Activated naive CD4-positive, alpha-beta T cell treated with anti-CD3 and anti-CD28 coated beads, Interleukin-2, amount 50 U/mL, for 72 hours (primary cell): ENCODE results near the gene SCML1. TPM values are rescaled to one million over a fixed set of nuclear protein-coding genes. Genes with fewer than 3 reads are reported as not detected.

Experiments
- ATAC-seq, 2 donors: fragments of 150-1000 bp; cut with Tn5 transposase; 2 replicates each; pipeline ENCODE4 v1.10.0; 2021; ENCODE audit warnings: mild to moderate bottlenecking in 2 of 2, moderate library complexity in 2 of 2
- DNase-seq, 2 donors: peaks; one replicate each; pipeline ENCODE4 v3.0.0; 2021 to 2022; ENCODE audit warnings: low spot score in 2 of 2
- H3K27ac Mint-ChIP-seq, 2 donors: one replicate each; pipeline ENCODE4 v1.8.0; 2022; ENCODE audit warnings: mild to moderate bottlenecking in 2 of 2, mixed read lengths in 2 of 2
- H3K36me3 Mint-ChIP-seq, 2 donors: one replicate each; pipeline ENCODE4 v1.8.0; 2022; ENCODE audit warnings: mixed read lengths in 2 of 2
- H3K9me3 Mint-ChIP-seq, 2 donors: one replicate each; pipeline ENCODE4 v1.8.0; 2022; ENCODE audit warnings: mixed read lengths in 2 of 2
- total RNA-seq, 2 donors: library from RNA; stranded (reverse); gene quantifications; one replicate each; pipeline ENCODE4 v1.2.3, GENCODE V29; 2022

SCML1 gene
- total RNA-seq, 2 donors from 2014 or later: 3.6 to 28.3 TPM

GRCh38 chrX:17735406-17735805, 1.9 kb upstream of the SCML1 start:
- Mint-ChIP-seq H3K36me3 (peaks cover 0 to 9% of the 10 kb centered on the region in 2 donors), H3K27ac (no peak overlapping the region), H3K9me3 (no peaks in the 10 kb centered on the region)
- ATAC-seq: no peak
- no peak for DNase-seq

GRCh38 chrX:17736478-17736855, 826 bp upstream of the SCML1 start:
- DNase-seq (no peak), ATAC-seq (no peak)
- H3K27ac Mint-ChIP-seq: peak overlapping the region; percentile 22 to 98
- peaks cover 0 to 9% of the 10 kb centered on the region in 2 donors for H3K36me3 Mint-ChIP-seq
- H3K9me3 Mint-ChIP-seq: no peaks in the 10 kb centered on the region

GRCh38 chrX:17737710-17737985, 355 bp downstream of the SCML1 start:
- Mint-ChIP-seq H3K27ac (peak overlapping the region; percentile 93 to 98), H3K9me3 (no peaks in the 10 kb centered on the region), H3K36me3 (peaks cover 0 to 9% of the 10 kb centered on the region in 2 donors)
- ATAC-seq (peak; percentile 0 to 16), DNase-seq (no peak)

- Mint-ChIP-seq H3K36me3 (peaks cover 0 to 9% of the 10 kb centered on the region in 2 donors), H3K27ac (peak overlapping the region; percentile 93 to 98), H3K9me3 (no peaks in the 10 kb centered on the region)
- peak; percentile 21 to 63 for DNase-seq
- ATAC-seq: peak; percentile 43 to 45
These were observed 857 bp downstream of the SCML1 start for GRCh38 chrX:17737986-17738713.

GRCh38 chrX:17738737-17739535, 1.6 kb downstream of the SCML1 start:
- no peak for DNase-seq
- Mint-ChIP-seq H3K36me3 (peaks cover 0 to 9% of the 10 kb centered on the region in 2 donors), H3K27ac (peak overlapping the region; percentile 93 to 98), H3K9me3 (no peaks in the 10 kb centered on the region)
- ATAC-seq: peak in 1 of 2 donors; percentile 36

GRCh38 chrX:17740137-17741122, 3.1 kb downstream of the SCML1 start:
- peaks cover 0 to 9% of the 10 kb centered on the region in 2 donors for H3K36me3 Mint-ChIP-seq
- no peaks in the 10 kb centered on the region for H3K9me3 Mint-ChIP-seq
- no peak overlapping the region for H3K27ac Mint-ChIP-seq
- no peak for ATAC-seq
- DNase-seq: no peak

GRCh38 chrX:17741123-17741511, 3.8 kb downstream of the SCML1 start:
- Mint-ChIP-seq H3K27ac (no peak overlapping the region), H3K36me3 (peaks cover 0 to 9% of the 10 kb centered on the region in 2 donors)
- no peak for ATAC-seq

GRCh38 chrX:17743913-17744312, 6.6 kb downstream of the SCML1 start:
- DNase-seq: no peak
- Mint-ChIP-seq H3K9me3 (no peaks in the 10 kb centered on the region), H3K27ac (no peak overlapping the region), H3K36me3 (no peaks in the 10 kb centered on the region)
- ATAC-seq: no peak

More at GRCh38 chrX:17741123-17741511, 3.8 kb downstream of the SCML1 start:
- DNase-seq: no peak
- no peaks in the 10 kb centered on the region for H3K9me3 Mint-ChIP-seq

- Mint-ChIP-seq H3K36me3 (no peaks in the 10 kb centered on the region), H3K27ac (no peak overlapping the region), H3K9me3 (no peaks in the 10 kb centered on the region)
- no peak for ATAC-seq
- no peak for DNase-seq
These were observed 7.7 kb downstream of the SCML1 start for GRCh38 chrX:17744896-17745523.

- no peak for DNase-seq
- ATAC-seq: no peak
- Mint-ChIP-seq H3K36me3 (no peaks in the 10 kb centered on the region), H3K27ac (no peak overlapping the region), H3K9me3 (no peaks in the 10 kb centered on the region)
These were observed 10.4 kb downstream of the SCML1 start for GRCh38 chrX:17747692-17748091.

- no peak overlapping the region for H3K27ac Mint-ChIP-seq
- DNase-seq: no peak
- no peaks in the 10 kb centered on the region for H3K36me3 Mint-ChIP-seq
- no peak for ATAC-seq
- no peaks in the 10 kb centered on the region for H3K9me3 Mint-ChIP-seq
These were observed 11.4 kb downstream of the SCML1 start for GRCh38 chrX:17748684-17749083.

GRCh38 chrX:17750436-17750835, 13.1 kb downstream of the SCML1 start:
- ATAC-seq (no peak), DNase-seq (no peak)
- Mint-ChIP-seq H3K36me3 (no peaks in the 10 kb centered on the region), H3K9me3 (no peaks in the 10 kb centered on the region), H3K27ac (no peak overlapping the region)

GRCh38 chrX:17758382-17758781, 21.1 kb downstream of the SCML1 start:
- ATAC-seq (no peak), DNase-seq (no peak)
- Mint-ChIP-seq H3K9me3 (no peaks in the 10 kb centered on the region), H3K36me3 (no peaks in the 10 kb centered on the region), H3K27ac (no peak overlapping the region)

- Mint-ChIP-seq H3K9me3 (no peaks in the 10 kb centered on the region), H3K27ac (no peak overlapping the region), H3K36me3 (no peaks in the 10 kb centered on the region)
- ATAC-seq: no peak
- no peak for DNase-seq
These were observed 22.7 kb downstream of the SCML1 start for GRCh38 chrX:17759990-17760389.

- DNase-seq (no peak), ATAC-seq (no peak)
- no peaks in the 10 kb centered on the region for H3K9me3 Mint-ChIP-seq
- no peaks in the 10 kb centered on the region for H3K36me3 Mint-ChIP-seq
- H3K27ac Mint-ChIP-seq: no peak overlapping the region
These were observed 30.4 kb downstream of the SCML1 start for GRCh38 chrX:17767734-17768133.

GRCh38 chrX:17768997-17769396, 31.7 kb downstream of the SCML1 start:
- ATAC-seq (no peak), DNase-seq (no peak)
- no peaks in the 10 kb centered on the region for H3K36me3 Mint-ChIP-seq
- H3K27ac Mint-ChIP-seq: no peak overlapping the region
- H3K9me3 Mint-ChIP-seq: no peaks in the 10 kb centered on the region
